PC-3 (cell line): Measurements from ENCODE around the gene HOXD11. TPM values are rescaled to one million over a fixed set of nuclear protein-coding genes. Genes with fewer than 3 reads are reported as not detected.

Experiments
- ATAC-seq: fragments of 200-7000 bp; cut with Tn5 transposase; 2 replicates; pipeline ENCODE4 v1.9.1; 2020; ENCODE audit warnings: mild to moderate bottlenecking, moderate library complexity
- Bru-seq: library from RNA; stranded (reverse); fragments of 400-500 nt; gene quantifications from one replicate; lab custom pipeline; 2021; lab: Mats Ljungman, UMichigan
- BruChase-seq, 2 experiments: library from RNA; stranded (reverse); fragments of 400-500 nt; gene quantifications; one replicate each; lab custom pipeline; 2021; lab: Mats Ljungman, UMichigan
- BruUV-seq: library from RNA; stranded (reverse); fragments of 400-500 nt; replicated peaks from 2 replicates; lab custom pipeline; 2021; lab: Mats Ljungman, UMichigan
- CTCF ChIA-PET: fragments of 300-600 bp; sonication (Branson Sonifier 250); formaldehyde crosslinking; loops from one replicate; lab custom pipeline; 2022; ENCODE audit warnings: antibody characterized with exemption; lab: Charles Lee
- POLR2A ChIA-PET: fragments of 300-600 bp; sonication (Branson Sonifier 250); formaldehyde crosslinking; loops from one replicate; lab custom pipeline; 2022; ENCODE audit warnings: antibody characterized with exemption; ENCODE audit not compliant: unreplicated experiment; lab: Charles Lee
- DNase-seq: peaks from one replicate; pipeline ENCODE4 v3.0.0-alpha.2; 2015
- H2AFZ ChIP-seq: fragments of 300-600 bp; sonication (generic); 2 replicates; pipeline ENCODE4 v1.6.0; 2016; ENCODE audit warnings: antibody characterized with exemption, low read length
- H3F3A ChIP-seq: fragments of 300-600 bp; sonication (generic); one replicate; pipeline ENCODE4 v1.6.0; 2017; ENCODE audit warnings: antibody characterized with exemption, low read length, control low read depth, mild to moderate bottlenecking; ENCODE audit not compliant: unreplicated experiment
- H3K27ac ChIP-seq: fragments of 300-600 bp; sonication (generic); 2 replicates; pipeline ENCODE4 v1.5.1; 2016; ENCODE audit warnings: mild to moderate bottlenecking, low read length
- H3K27me3 ChIP-seq: fragments of 300-600 bp; sonication (generic); 2 replicates; pipeline ENCODE4 v1.6.1; 2016; ENCODE audit warnings: low read length, mixed read lengths
- H3K36me3 ChIP-seq: fragments of 300-600 bp; sonication (generic); 2 replicates; pipeline ENCODE4 v1.6.1; 2016; ENCODE audit warnings: low read depth, mixed run types, low read length, mixed read lengths
- H3K4me1 ChIP-seq: fragments of 300-600 bp; sonication (generic); 2 replicates; pipeline ENCODE4 v1.5.1; 2016; ENCODE audit warnings: low read length; ENCODE audit not compliant: insufficient read depth
- H3K4me2 ChIP-seq: fragments of 300-600 bp; sonication (generic); 2 replicates; pipeline ENCODE4 v1.6.0; 2016; ENCODE audit warnings: low read length
- H3K4me3 ChIP-seq: fragments of 300-600 bp; sonication (generic); 2 replicates; pipeline ENCODE4 v1.5.1; 2016; ENCODE audit warnings: mild to moderate bottlenecking, low read length, mixed read lengths
- H3K79me2 ChIP-seq: fragments of 300-600 bp; sonication (generic); 2 replicates; pipeline ENCODE4 v1.6.1; 2017; ENCODE audit warnings: low read length, mixed read lengths
- H3K9ac ChIP-seq: fragments of 300-600 bp; sonication (generic); 2 replicates; pipeline ENCODE4 v1.6.0; 2016; ENCODE audit warnings: mild to moderate bottlenecking, low read length
- H3K9me2 ChIP-seq: fragments of 300-600 bp; sonication (generic); replicated peaks from 2 replicates; pipeline ENCODE4 v1.6.1; 2016; ENCODE audit warnings: mixed run types, low read length, mixed read lengths
- H3K9me3 ChIP-seq: fragments of 300-600 bp; sonication (generic); 2 replicates; pipeline ENCODE4 v1.6.1; 2016; ENCODE audit warnings: low read length, mixed read lengths
- H4K20me1 ChIP-seq: fragments of 300-600 bp; sonication (generic); 2 replicates; pipeline ENCODE4 v1.6.1; 2016; ENCODE audit warnings: low read length, mixed read lengths
- CTCF ChIP-seq: fragments of 300-600 bp; sonication (generic); conservative IDR thresholded peaks from 2 replicates; pipeline ENCODE4 v1.5.1; 2017; ENCODE audit warnings: antibody characterized with exemption, low read depth, mild to moderate bottlenecking, low read length
- EZH2 ChIP-seq: fragments of 300-600 bp; sonication (generic); IDR thresholded peaks from one replicate; pipeline ENCODE4 v1.6.1; 2017; ENCODE audit warnings: antibody characterized with exemption, mild to moderate bottlenecking, low read length; ENCODE audit not compliant: unreplicated experiment
- EZH2phosphoT487 ChIP-seq: fragments of 300-600 bp; sonication (generic); IDR thresholded peaks from 2 replicates; pipeline ENCODE4 v1.6.1; 2018; ENCODE audit warnings: mild to moderate bottlenecking, antibody characterized with exemption, low read length, borderline replicate concordance
- intact Hi-C: fragments of 100-400 bp; cut with micrococcal nuclease; formaldehyde crosslinking; loops from 2 replicates; pipeline ENCODE4 v1.9.0; 2023
- long read RNA-seq: library from polyadenylated mRNA; unstranded; transcript quantifications from one replicate; pipeline ENCODE4 v2.0.0, GENCODE V29; 2021; ENCODE audit not compliant: unreplicated experiment
- total RNA-seq: library from RNA; depleted of rRNA; stranded (reverse); fragments of >200 nt; gene quantifications from 2 replicates; pipeline ENCODE4 v1.2.3, GENCODE V29; 2014; rRNA removed

Gene HOXD11
- total RNA-seq (not detected in 2 replicates), Bru-seq, nascent RNA (not detected), BruChase-seq, experiment 1, labeled RNA remaining after a 6-hour chase (percentile 16 among the genes with signal in this experiment), BruChase-seq, experiment 2, labeled RNA remaining after a 2-hour chase (not detected)
- long read RNA-seq = 0 reads

DNA sequence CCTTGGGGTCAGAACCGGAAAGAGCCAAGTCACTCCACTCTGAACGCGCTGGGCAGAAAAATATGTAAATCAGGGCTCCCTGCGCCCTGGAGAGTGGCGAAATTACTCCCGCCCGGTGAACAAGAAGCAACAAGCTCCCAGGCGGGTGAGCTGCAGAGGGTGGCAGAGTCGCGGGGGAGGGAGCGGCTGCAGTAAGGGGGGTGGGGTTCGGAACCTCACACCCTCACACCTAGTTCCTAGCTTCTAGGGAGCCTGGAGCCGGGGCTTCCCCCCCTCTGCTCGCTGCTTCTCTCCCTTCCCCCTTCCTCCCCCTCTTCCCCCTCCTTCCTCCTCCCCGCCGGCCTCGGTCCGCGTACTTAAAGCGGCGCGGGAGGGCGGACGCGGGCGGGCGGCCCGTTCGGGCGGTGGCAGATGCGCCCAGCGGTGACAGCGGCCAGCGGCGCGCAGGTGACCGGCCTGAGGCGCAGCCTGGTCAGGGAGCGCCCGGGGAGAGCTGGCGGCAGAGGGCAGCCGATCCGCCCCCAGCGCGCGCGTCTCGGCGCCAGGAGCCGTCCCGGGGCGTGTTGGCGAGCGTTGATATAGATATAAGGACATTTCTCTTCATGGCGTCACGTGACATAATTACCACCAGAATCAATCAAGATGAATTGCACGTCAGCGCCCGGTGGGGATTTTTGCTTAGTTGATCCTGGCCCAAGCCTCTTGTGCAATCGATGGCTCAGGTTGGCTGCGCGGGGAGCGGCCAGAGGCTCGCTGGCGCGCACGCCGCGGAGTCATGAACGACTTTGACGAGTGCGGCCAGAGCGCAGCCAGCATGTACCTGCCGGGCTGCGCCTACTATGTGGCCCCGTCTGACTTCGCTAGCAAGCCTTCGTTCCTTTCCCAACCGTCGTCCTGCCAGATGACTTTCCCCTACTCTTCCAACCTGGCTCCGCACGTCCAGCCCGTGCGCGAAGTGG, at the start of gene HOXD11:
Gene HOXD11 (plus strand): TSS at position 700 of the 959 bp plus-strand sequence. CDS start 76 bp downstream, at position 776.
- no peaks in the 10 kb centered on the region for H3K79me2 ChIP-seq
- no peaks in the 10 kb centered on the region for H4K20me1 ChIP-seq
- no peaks in the 10 kb centered on the region for H3K9me3 ChIP-seq
- H3K27ac ChIP-seq = no peak within 1 kb of the TSS
- peak; percentile 39 for ATAC-seq
- H3K27me3 ChIP-seq = peaks cover 20% of the 10 kb centered on the region
- H3K9me2 ChIP-seq = no peaks in the 10 kb centered on the region
- H3K4me2 ChIP-seq = peak within 1 kb of the TSS; percentile 80
- H3K4me3 ChIP-seq = peak within 1 kb of the TSS; percentile 61
- H3F3A ChIP-seq = no peaks in the 10 kb centered on the region
- peak within 1 kb of the TSS; percentile 59; the same call in 1 of the 2 replicates for H2AFZ ChIP-seq
- H3K36me3 ChIP-seq = no peaks in the 10 kb centered on the region
- POLR2A ChIA-PET = no interaction called here
- no peak within 1 kb of the TSS for H3K9ac ChIP-seq
- intact Hi-C loops = no loop called here
- TF ChIP-seq CTCF = no peak
- CTCF ChIA-PET = no interaction called here
- DNase-seq = no peak
- peaks cover 10% of the 10 kb centered on the region for H3K4me1 ChIP-seq
- no TSS peak for BruUV-seq

- ChIA-PET POLR2A (no interaction called here), CTCF (no interaction called here)
- intact Hi-C loops = no loop called here
- no TSS peak for BruUV-seq
- Histone ChIP-seq H3F3A (no peaks in the 10 kb centered on the region), H3K4me3 (no peak overlapping the region), H3K4me2 (no peak overlapping the region), H3K9me3 (no peaks in the 10 kb centered on the region), H3K79me2 (no peaks in the 10 kb centered on the region), H3K9me2 (no peaks in the 10 kb centered on the region), H2AFZ (no peak overlapping the region), H4K20me1 (no peaks in the 10 kb centered on the region), H3K27ac (no peak overlapping the region), H3K9ac (no peak overlapping the region), H3K27me3 (peaks cover 52% of the 10 kb centered on the region), H3K36me3 (no peaks in the 10 kb centered on the region), H3K4me1 (no peaks in the 10 kb centered on the region)
- DNase-seq = no peak
- TF ChIP-seq EZH2 (no peak), EZH2phosphoT487 (no peak), CTCF (no peak)
- no peak for ATAC-seq
These were observed 43.1 kb upstream of the HOXD11 start for GRCh38 chr2:176063958-176064357.
